ENCODE results near the gene DAAM2. TPM values are rescaled to one million over a fixed set of nuclear protein-coding genes. Genes with fewer than 3 reads are reported as not detected.

DAAM2 gene
- total RNA-seq, 1 donor from 2014 or later: 22.1 TPM

- H3K9me3 ChIP-seq: no peaks in the 10 kb centered on the region
- H3K27ac ChIP-seq: no peak overlapping the region
- H3K4me3 ChIP-seq: no peak overlapping the region
- no peaks in the 10 kb centered on the region for H3K36me3 ChIP-seq
- no peaks in the 10 kb centered on the region for H3K4me1 ChIP-seq
- no peak for TF ChIP-seq POLR2AphosphoS5 (IDR thresholded peaks at IDR 0.05; ENCODE audit: insufficient read depth in 1 of 2, low read depth in 1 of 2)
- no peak for TF ChIP-seq POLR2A (IDR thresholded peaks at IDR 0.05)
- TF ChIP-seq, protein P1, sequence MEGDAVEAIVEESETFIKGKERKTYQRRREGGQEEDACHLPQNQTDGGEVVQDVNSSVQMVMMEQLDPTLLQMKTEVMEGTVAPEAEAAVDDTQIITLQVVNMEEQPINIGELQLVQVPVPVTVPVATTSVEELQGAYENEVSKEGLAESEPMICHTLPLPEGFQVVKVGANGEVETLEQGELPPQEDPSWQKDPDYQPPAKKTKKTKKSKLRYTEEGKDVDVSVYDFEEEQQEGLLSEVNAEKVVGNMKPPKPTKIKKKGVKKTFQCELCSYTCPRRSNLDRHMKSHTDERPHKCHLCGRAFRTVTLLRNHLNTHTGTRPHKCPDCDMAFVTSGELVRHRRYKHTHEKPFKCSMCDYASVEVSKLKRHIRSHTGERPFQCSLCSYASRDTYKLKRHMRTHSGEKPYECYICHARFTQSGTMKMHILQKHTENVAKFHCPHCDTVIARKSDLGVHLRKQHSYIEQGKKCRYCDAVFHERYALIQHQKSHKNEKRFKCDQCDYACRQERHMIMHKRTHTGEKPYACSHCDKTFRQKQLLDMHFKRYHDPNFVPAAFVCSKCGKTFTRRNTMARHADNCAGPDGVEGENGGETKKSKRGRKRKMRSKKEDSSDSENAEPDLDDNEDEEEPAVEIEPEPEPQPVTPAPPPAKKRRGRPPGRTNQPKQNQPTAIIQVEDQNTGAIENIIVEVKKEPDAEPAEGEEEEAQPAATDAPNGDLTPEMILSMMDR (IDR thresholded peaks at IDR 0.05): no peak
- DNase-seq (ENCODE audit: extremely low spot score in 2 of 2): no peak
- H3K27me3 ChIP-seq: no peaks in the 10 kb centered on the region
- intact Hi-C loops (cut with DNase I): no loop called here
Observed at GRCh38 chr6:39772559-39773273, 19.5 kb upstream of the DAAM2 start.

DNA sequence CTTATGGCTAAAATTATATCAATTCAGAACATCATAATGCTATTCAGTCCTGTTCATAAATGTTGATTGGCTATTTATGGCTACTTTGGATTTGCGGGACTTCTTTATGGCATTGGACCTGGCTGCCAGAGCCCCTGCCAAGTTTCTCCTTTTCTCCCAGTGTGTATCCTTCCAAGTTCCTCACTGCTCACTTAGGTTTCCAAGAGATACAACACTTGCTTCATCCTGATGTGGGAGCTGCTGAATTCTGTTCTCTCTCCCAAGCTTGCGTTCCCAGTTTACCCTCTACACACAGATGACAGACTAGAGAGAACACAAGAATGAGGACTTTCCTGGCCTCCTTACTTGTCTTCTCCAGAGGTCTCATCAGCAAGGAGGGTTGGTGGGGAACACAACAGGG lies 18.4 kb upstream of the DAAM2 start:
- no peaks in the 10 kb centered on the region for H3K9me3 ChIP-seq
- H3K4me3 ChIP-seq: no peak overlapping the region
- no peaks in the 10 kb centered on the region for H3K4me1 ChIP-seq
- TF ChIP-seq, protein P1 (IDR thresholded peaks at IDR 0.05): no peak
- no peak for TF ChIP-seq POLR2AphosphoS5 (IDR thresholded peaks at IDR 0.05; ENCODE audit: insufficient read depth in 1 of 2, low read depth in 1 of 2)
- TF ChIP-seq POLR2A (IDR thresholded peaks at IDR 0.05): no peak
- DNase-seq (ENCODE audit: extremely low spot score in 2 of 2): no peak
- no peak overlapping the region for H3K27ac ChIP-seq
- intact Hi-C loops (cut with DNase I): no loop called here
- H3K27me3 ChIP-seq: no peaks in the 10 kb centered on the region
- H3K36me3 ChIP-seq: no peaks in the 10 kb centered on the region

GRCh38 chr6:39776581-39776980 lies 15.6 kb upstream of the DAAM2 start:
- Histone ChIP-seq H3K36me3 (no peaks in the 10 kb centered on the region), H3K27ac (no peak overlapping the region), H3K4me3 (no peak overlapping the region), H3K9me3 (no peaks in the 10 kb centered on the region), H3K27me3 (no peaks in the 10 kb centered on the region), H3K4me1 (no peaks in the 10 kb centered on the region)
- no peak for DNase-seq (ENCODE audit: extremely low spot score in 2 of 2)
- intact Hi-C loops (cut with DNase I): no loop called here
- TF ChIP-seq POLR2AphosphoS5 (IDR thresholded peaks at IDR 0.05; ENCODE audit: insufficient read depth in 1 of 2, low read depth in 1 of 2) (no peak), POLR2A (IDR thresholded peaks at IDR 0.05) (no peak)
- TF ChIP-seq, protein P1 (IDR thresholded peaks at IDR 0.05): no peak

DNA sequence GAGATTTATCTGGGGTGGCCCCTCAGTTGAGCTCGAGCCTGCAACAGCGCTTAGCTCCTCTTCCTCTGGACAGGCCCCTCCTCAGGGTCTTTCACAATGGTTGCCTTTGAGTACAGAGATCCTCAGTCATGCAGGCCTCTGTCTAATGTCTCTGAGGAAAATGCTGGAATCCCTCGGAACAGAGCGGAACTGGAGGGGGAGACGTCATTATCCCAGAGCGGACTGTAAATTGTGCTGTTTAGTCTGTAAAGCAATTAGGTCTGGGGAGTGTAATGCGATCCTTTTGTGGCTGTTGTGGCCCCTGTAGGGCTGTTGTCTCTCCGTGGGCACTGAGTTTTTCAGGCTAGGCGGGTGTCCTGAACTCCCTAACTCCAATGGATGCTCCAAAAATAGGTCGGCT lies 15.0 kb upstream of the DAAM2 start:
- Histone ChIP-seq H3K9me3 (no peaks in the 10 kb centered on the region), H3K27me3 (no peaks in the 10 kb centered on the region), H3K4me1 (no peaks in the 10 kb centered on the region), H3K36me3 (no peaks in the 10 kb centered on the region), H3K4me3 (no peak overlapping the region), H3K27ac (no peak overlapping the region)
- DNase-seq (ENCODE audit: extremely low spot score in 2 of 2): no peak
- intact Hi-C loops (cut with DNase I): no loop called here
- TF ChIP-seq, protein P1 (IDR thresholded peaks at IDR 0.05): no peak
- no peak for TF ChIP-seq POLR2AphosphoS5 (IDR thresholded peaks at IDR 0.05; ENCODE audit: insufficient read depth in 1 of 2, low read depth in 1 of 2)

DNA sequence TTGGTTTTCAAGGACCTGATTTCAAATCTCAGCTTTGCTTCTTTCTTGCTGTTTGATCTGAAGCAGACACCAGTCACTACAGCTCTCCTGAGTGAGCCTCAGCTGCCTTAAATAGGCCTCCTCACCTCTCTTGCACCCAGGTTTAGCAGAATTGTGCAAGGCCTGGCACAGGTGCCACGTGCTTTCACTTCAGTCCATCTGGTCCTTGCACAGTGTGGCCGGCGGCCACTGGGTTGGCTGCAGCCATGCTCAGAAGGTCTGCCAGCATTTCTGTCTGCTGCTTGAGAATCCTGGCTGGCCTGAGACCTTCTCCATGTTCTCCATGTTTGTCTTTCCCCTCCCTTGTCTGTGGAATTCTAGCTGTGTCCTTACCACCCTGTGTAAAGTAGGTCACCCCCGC lies 14.5 kb upstream of the DAAM2 start:
- no peak overlapping the region for H3K4me3 ChIP-seq
- DNase-seq (ENCODE audit: extremely low spot score in 2 of 2): no peak
- TF ChIP-seq POLR2AphosphoS5 (IDR thresholded peaks at IDR 0.05; ENCODE audit: insufficient read depth in 1 of 2, low read depth in 1 of 2) (no peak), POLR2A (IDR thresholded peaks at IDR 0.05) (no peak)
- TF ChIP-seq, protein P1 (IDR thresholded peaks at IDR 0.05): no peak
- intact Hi-C loops (cut with DNase I): no loop called here
- H3K27ac ChIP-seq: no peak overlapping the region
- no peaks in the 10 kb centered on the region for H3K27me3 ChIP-seq
- H3K9me3 ChIP-seq: no peaks in the 10 kb centered on the region
- H3K36me3 ChIP-seq: no peaks in the 10 kb centered on the region
- no peaks in the 10 kb centered on the region for H3K4me1 ChIP-seq

Measured in vagina (tissue), 2 donors.